Right lung (tissue), 10 donors: ENCODE results near the gene ERCC8. TPM values are rescaled to one million over a fixed set of nuclear protein-coding genes. Genes with fewer than 3 reads are reported as not detected.
"Not testable (repeated sequence)": the region's sequence is repeated elsewhere in the genome, so short reads cannot be mapped to it uniquely, and the experiment has no call there.

Source experiments
- DNase-seq, 2 donors: peaks; one replicate each; pipeline ENCODE4 v3.0.0-alpha.2; 2013
- long read RNA-seq, 8 donors: transcript quantifications; one replicate each; lab custom pipeline, GENCODE V29; 2026
- polyA plus RNA-seq, 5 donors: library from polyadenylated mRNA; unstranded; fragments of 120-200 nt; gene quantifications; one replicate each; pipeline versions ENCODE4 v1.2.1 to v1.2.3, GENCODE V29; 2013; ENCODE audit warnings: inconsistent platforms in 1 of 5, low replicate concordance in 1 of 5; ENCODE audit not compliant: insufficient read length in 5 of 5, insufficient read depth in 1 of 5

The ERCC8 gene
- 10 to 100 TPM; 15.7 to 27.4 (median 24.9) TPM for polyA plus RNA-seq
- long read RNA-seq, donor 1, partial matches to known transcripts: 0 of 5 reads
- long read RNA-seq, donor 1, other reads (novel, unspliced or antisense): 0 of 5 reads
- long read RNA-seq, donor 2, transcript ERCC8-201 (12 exons, 2,017 nt): major isoform, 5 of 6 reads
- long read RNA-seq, donor 2, partial matches to known transcripts: 0 of 6 reads
- long read RNA-seq, donor 2, other reads (novel, unspliced or antisense): 0 of 6 reads
- long read RNA-seq, donor 3, transcript ERCC8-201 (12 exons, 2,017 nt): major isoform, 5 of 136 reads
- long read RNA-seq, donor 3, partial matches to known transcripts: 31 of 136 reads
- long read RNA-seq, donor 3, other reads (novel, unspliced or antisense): 99 of 136 reads
- long read RNA-seq, donor 4, transcript ERCC8-201 (12 exons, 2,017 nt): major isoform, 6 of 6 reads
- long read RNA-seq, donor 4, partial matches to known transcripts: 0 of 6 reads
- long read RNA-seq, donor 4, other reads (novel, unspliced or antisense): 0 of 6 reads
- long read RNA-seq, donor 5, partial matches to known transcripts: 31 of 164 reads
- long read RNA-seq, donor 5, other reads (novel, unspliced or antisense): 131 of 164 reads
- long read RNA-seq, donor 6, transcript ERCC8-201 (12 exons, 2,017 nt): major isoform, 6 of 8 reads
- long read RNA-seq, donor 6, partial matches to known transcripts: 0 of 8 reads
- long read RNA-seq, donor 6, other reads (novel, unspliced or antisense): 0 of 8 reads
- long read RNA-seq, donor 7, partial matches to known transcripts: 0 of 3 reads
- long read RNA-seq, donor 7, other reads (novel, unspliced or antisense): 0 of 3 reads
- long read RNA-seq, donor 8, partial matches to known transcripts: 0 of 1 reads
- long read RNA-seq, donor 8, other reads (novel, unspliced or antisense): 0 of 1 reads

- peak; percentile 89 to 92 for DNase-seq
These were observed at the start of gene ERCC8, which contains the start of gene NDUFAF2 for GRCh38 chr5:60944904-60945812. ERCC8 (minus strand) TSS chr5:60945070; CDS start chr5:60945008, 62 bp downstream. NDUFAF2 (plus strand) TSS chr5:60945205; CDS start chr5:60945256, 51 bp downstream.

- DNase-seq: no peak
These were observed 49.2 kb upstream of the ERCC8 start for GRCh38 chr5:60993875-60994571.

GRCh38 chr5:60993425-60993824, 48.6 kb upstream of the ERCC8 start:
- DNase-seq: no peak

GRCh38 chr5:60992871-60993270, 48.0 kb upstream of the ERCC8 start:
- no peak for DNase-seq

- DNase-seq: no peak
These were observed 44.9 kb upstream of the ERCC8 start for GRCh38 chr5:60989790-60990189.

GRCh38 chr5:60982127-60982526, 37.3 kb upstream of the ERCC8 start:
- DNase-seq: not testable (repeated sequence)

- DNase-seq: no peak
These were observed 35.6 kb upstream of the ERCC8 start for GRCh38 chr5:60980511-60980910.

- no peak for DNase-seq
These were observed 34.1 kb upstream of the ERCC8 start for GRCh38 chr5:60978968-60979367.

- DNase-seq: no peak
These were observed 33.3 kb upstream of the ERCC8 start for GRCh38 chr5:60977956-60978737.

GRCh38 chr5:60972231-60972630, 27.4 kb upstream of the ERCC8 start:
- DNase-seq: no peak

GRCh38 chr5:60961685-60962084, 16.8 kb upstream of the ERCC8 start:
- DNase-seq: no peak

- no peak for DNase-seq
These were observed 15.7 kb upstream of the ERCC8 start for GRCh38 chr5:60960591-60960990.

GRCh38 chr5:60959156-60959555, 14.3 kb upstream of the ERCC8 start:
- DNase-seq: peak in 1 of 2 donors; percentile 23

- DNase-seq: no peak
These were observed 13.8 kb upstream of the ERCC8 start for GRCh38 chr5:60958712-60959111.

- DNase-seq: no peak
These were observed 13.2 kb upstream of the ERCC8 start for GRCh38 chr5:60958088-60958487.

- DNase-seq: no peak
These were observed 10.4 kb upstream of the ERCC8 start for GRCh38 chr5:60955239-60955638.

GRCh38 chr5:60948738-60949137, 3.9 kb upstream of the ERCC8 start:
- DNase-seq: no peak

GRCh38 chr5:60945813-60946187, 930 bp upstream of the ERCC8 start:
- DNase-seq: peak in 1 of 2 donors; percentile 47

- DNase-seq: no peak
These were observed 1.2 kb downstream of the ERCC8 start for GRCh38 chr5:60943624-60944023.

GRCh38 chr5:60929024-60929423, 15.8 kb downstream of the ERCC8 start:
- no peak for DNase-seq
